ENCODE data around the gene PRKAG1.
A peak's percentile ranks its signal among the peaks of the same experiment; 100 is the strongest.

Gene PRKAG1

DNA sequence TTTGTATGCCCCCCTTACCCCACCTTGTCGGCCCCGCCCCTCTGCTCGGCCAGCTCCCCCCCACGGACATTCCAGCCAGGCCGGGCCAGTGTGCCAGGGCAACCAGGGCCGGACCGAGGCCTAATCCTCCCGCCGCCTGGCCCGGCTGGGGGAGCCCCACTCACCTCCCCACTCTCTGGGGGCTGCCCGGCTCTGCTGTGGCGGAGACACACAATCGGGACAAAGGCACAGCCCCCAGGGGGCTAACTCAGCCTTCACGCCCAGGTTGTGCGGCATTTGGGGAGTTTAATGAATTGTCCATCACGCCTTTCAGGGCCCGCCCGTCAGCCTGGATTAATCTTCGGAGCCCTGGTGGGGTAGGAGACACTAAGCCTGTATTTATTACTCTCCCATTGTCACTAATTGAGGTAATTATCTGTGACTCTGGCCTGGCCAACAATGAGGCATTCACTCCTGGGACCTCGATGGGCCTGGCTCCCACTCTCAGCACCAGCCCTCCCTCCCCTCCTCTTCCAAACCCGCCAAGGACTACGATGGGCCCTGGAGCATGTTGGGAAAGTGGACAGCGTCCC is 31.8 kb downstream of the PRKAG1 start:
- no peak for DNase-seq (ENCODE audit: extremely low read depth in 1 of 2, low read depth in 1 of 2)

DNA sequence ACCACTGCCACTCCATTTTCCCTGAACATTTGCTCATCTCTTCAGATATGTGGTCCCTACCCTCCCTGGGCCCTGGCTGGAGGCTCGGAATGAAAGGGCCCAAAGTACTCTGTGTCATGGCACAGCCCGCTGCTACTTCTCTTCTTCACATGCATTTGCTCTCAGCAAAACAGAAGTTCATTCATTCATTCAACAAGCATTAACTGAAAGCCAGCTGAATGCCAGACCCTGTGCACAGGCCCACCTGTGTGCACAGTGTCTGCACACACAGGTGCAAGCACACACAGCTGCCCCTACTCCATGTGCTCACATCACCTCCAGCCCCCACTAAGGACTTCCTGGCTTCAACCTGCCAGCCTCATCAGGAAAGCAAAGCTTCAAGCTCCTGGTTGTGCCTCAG is 32.7 kb downstream of the PRKAG1 start:
- no peak for DNase-seq (ENCODE audit: extremely low read depth in 1 of 2, low read depth in 1 of 2)

DNA sequence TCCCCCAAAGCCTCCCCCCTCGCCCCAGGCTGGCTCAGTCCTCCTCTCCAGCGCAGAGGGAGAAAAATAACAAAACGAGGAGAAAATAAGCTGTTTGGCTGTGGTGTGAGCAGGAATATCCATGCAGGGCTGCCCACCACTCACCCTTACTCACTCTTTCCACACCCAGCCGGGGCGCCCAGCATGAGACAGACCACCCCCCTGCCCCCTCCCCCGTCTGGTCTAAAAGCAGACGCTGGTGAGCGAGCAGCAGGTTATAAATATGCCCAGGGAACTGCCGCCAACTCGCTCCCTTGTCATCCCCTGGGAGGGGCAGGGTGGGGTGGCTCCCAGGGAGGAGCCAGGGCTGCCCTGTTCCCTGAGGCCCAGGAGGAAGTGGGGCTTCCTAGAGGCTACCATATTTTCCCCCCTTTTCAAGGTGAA is 33.1 kb downstream of the PRKAG1 start:
- no peak for DNase-seq (ENCODE audit: extremely low read depth in 1 of 2, low read depth in 1 of 2)

DNA sequence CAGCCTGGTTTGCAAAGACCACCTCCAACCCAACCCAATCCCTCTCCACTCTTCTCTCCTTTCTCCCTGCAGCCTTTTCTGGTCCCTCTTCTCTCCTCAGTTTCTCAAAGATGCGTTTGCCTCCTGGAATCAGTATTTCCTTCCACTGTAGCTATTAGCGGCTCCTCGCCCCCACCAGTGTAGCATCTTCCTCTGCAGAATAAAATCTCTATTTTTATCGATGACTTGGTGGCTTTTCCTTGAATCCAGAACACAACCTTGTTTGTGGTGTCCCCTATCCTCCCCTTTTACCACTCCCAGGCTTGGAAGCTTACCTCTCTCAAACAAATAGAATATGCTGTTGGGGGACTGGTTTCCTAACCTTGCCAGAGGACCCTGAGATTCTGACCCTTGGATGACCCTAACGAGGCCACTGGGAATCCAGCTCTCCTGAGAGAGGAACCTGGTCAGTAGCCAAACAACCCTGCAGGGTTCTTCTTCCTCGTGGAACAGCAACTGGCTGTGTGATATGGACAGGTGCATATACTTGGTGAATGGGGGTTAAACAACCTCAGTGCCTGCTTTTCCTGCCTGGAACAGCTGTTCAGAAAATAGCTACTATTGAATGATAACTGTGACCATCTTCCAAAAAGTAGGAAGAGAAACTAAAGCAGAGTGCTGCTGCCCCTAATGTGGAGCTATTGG is 36.0 kb downstream of the PRKAG1 start:
- no peak for DNase-seq (ENCODE audit: extremely low read depth in 1 of 2, low read depth in 1 of 2)

DNA sequence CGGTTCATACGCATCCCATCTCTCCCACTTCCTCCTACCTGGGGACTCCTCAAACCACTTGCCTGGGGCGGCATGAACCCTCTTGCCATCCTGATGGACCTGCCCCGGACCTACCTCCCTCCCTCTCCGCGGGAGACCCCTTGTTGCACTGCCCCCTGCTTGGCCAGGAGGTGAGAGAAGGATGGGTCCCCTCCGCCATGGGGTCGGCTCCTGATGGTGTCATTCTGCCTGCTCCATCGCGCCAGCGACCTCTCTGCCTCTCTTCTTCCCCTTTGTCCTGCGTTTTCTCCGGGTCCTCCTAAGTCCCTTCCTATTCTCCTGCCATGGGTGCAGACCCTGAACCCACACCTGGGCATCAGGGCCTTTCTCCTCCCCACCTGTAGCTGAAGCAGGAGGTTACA is 36.8 kb downstream of the PRKAG1 start:
- DNase-seq (ENCODE audit: extremely low read depth in 1 of 2, low read depth in 1 of 2): no peak

DNA sequence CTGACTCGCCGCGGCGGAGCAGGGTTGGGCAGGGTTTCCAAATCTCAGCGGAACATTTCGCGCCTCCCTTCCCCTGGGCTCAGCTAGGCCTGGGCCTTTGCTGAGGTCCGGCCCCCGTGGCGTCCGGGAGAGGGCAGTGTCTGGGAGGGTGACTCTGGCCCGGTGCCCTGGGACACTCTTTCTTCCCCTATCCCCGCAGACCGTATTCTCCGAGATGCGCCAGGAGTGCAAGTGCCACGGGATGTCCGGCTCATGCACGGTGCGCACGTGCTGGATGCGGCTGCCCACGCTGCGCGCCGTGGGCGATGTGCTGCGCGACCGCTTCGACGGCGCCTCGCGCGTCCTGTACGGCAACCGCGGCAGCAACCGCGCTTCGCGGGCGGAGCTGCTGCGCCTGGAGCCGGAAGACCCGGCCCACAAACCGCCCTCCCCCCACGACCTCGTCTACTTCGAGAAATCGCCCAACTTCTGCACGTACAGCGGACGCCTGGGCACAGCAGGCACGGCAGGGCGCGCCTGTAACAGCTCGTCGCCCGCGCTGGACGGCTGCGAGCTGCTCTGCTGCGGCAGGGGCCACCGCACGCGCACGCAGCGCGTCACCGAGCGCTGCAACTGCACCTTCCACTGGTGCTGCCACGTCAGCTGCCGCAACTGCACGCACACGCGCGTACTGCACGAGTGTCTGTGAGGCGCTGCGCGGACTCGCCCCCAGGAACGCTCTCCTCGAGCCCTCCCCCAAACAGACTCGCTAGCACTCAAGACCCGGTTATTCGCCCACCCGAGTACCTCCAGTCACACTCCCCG is 37.4 kb downstream of the PRKAG1 start:
- no peak for DNase-seq (ENCODE audit: extremely low read depth in 1 of 2, low read depth in 1 of 2)

DNA sequence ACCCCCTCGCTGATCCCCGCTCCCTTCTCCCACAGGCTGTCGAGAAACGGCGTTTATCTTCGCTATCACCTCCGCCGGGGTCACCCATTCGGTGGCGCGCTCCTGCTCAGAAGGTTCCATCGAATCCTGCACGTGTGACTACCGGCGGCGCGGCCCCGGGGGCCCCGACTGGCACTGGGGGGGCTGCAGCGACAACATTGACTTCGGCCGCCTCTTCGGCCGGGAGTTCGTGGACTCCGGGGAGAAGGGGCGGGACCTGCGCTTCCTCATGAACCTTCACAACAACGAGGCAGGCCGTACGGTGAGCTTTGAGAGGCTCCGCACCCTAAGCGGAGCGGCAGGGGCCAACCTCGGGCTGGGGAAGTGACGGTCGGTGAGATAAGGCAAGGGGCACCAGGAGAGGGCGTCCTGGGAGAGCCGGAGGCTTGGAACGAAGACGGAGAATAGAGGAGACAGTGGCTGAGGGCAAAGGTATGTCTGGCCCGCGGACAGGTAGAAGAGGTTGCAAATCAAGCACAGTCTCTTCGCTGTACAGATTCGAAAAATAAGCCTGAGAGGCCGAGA is 38.1 kb downstream of the PRKAG1 start:
- DNase-seq (ENCODE audit: extremely low read depth in 1 of 2, low read depth in 1 of 2): no peak

DNA sequence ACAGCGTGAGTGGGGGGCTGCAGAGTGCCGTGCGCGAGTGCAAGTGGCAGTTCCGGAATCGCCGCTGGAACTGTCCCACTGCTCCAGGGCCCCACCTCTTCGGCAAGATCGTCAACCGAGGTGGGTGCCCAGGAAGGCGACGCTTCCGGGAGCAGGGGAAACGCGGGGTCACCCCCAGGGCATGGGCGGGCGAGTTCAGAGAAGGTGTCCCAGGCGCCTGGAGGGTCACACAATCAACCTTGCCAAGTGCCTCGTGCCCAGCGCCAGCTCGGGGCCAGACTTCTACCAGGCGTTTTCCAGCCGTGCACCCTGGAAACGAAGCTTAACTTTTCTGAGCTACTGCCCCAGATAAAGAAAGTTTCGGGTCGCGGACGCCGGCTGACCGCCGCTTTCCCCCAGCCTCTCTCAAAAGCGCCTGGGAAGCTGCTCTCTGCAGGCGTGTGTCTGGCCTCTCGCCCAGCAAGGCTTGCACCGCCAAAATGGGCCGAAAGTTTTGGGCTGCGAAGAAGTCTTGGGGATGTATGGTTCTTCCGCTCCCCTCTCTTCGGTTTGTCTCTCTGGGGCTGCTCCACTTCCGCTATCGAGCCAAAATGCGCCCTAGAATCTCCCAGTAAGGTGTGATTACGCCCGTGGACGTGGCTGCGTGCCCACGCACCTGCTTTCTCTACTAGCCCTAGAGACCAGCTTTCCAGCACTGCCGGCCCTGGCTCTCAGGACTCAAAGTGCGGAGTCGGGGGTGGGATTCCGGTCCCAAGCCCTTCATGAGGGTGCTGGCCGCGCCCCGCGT is 38.8 kb downstream of the PRKAG1 start:
- no peak for DNase-seq (ENCODE audit: extremely low read depth in 1 of 2, low read depth in 1 of 2)

DNA sequence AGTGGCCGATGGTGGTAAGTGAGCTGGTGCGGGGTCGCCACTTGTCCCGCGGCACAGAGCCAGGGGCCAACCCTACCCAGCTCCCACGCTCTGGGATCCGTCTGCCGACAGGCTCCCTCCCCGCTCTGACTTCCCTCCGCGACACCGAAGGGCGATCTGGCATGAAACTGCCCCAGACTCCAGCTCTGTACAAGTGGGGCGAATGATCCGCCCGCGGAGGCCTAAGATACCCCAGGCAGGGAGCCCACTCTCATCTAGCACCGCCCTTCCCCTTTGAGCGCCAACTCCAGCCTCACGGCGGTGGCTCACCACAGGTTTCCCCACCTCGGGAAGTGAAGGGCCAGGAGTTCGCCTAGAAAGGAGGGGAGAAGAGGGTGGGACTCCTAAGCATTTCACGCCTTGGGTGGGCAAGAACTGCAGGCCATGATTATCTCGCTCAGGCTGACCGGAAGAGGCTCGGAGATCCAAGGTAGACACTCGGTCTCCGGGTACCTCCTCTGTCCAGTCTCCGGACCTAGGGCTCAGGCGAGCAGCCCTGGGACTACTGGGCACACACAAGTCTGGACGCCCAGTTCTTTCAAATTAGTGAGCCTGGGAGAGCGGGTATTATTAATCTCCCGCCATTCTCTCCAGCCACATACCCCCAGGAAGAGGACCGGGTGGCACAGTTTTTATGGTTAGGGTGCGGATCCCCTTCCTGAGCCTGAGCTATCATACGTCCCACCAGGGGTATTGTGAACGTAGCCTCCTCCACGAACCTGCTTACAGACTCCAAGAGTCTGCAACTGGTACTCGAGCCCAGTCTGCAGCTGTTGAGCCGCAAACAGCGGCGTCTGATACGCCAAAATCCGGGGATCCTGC is 39.6 kb downstream of the PRKAG1 start:
- DNase-seq (ENCODE audit: extremely low read depth in 1 of 2, low read depth in 1 of 2): no peak

DNA sequence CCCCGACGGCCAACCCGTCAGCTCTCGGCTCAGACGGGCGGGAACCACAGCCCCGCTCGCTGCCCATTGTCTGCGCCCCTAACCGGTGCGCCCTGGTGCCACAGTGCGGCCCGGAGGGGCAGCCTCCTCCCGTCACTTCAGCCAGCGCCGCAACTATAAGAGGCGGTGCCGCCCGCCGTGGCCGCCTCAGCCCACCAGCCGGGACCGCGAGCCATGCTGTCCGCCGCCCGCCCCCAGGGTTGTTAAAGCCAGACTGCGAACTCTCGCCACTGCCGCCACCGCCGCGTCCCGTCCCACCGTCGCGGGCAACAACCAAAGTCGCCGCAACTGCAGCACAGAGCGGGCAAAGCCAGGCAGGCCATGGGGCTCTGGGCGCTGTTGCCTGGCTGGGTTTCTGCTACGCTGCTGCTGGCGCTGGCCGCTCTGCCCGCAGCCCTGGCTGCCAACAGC is 40.3 kb downstream of the PRKAG1 start, which contains the start of gene WNT1:
WNT1 (plus strand) TSS at position 32 of the 450 bp plus-strand sequence; CDS start at position 361, 329 bp downstream.
- no peak for DNase-seq (ENCODE audit: extremely low read depth in 1 of 2, low read depth in 1 of 2)

DNA sequence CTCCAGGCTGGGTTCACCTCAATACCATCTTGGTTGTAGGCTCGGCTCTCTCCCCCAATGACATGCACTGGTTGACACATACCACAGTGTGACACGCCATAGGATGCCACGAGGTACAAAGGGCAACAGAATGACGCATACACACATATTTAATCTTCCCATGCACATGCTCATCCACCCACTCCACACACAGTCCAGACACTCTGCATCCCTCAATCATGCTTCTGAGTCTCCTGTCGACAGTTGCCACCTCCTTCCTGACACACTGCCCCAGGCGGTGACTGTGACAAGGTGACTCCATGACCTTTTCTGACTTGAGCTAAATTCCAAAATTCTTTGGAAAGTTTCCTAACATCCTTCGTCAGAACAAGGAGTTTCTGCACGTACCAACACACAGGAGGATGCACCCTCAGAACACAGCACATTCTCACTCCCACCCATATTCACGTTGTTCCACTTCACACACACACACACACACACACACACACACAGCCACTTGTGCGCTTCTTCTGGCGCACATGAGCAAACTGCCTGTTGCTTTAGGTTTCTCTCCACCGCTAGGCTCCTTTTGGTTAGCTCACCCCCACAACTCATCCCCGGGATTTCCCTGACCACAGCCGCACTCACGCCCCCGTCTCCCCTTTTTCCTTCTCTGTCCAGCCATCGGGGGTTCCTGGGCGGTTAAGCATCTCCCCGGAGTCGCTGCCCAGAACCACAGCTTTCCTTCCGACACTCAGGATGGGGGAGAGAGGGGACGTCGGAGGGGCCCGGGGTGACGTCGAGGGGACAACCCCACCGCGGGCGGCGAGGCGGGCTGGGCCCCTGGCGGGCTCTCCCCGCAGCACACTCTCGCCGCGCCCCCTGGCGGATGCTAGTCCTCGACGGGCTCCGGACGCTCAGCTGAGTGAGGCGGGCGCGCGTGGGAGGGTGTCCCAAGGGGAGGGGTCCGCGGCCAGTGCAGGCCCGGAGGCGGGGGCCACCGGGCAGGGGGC is 41.0 kb downstream of the PRKAG1 start:
- peak; percentile 68 to 72 for DNase-seq (ENCODE audit: extremely low read depth in 1 of 2, low read depth in 1 of 2)

DNA sequence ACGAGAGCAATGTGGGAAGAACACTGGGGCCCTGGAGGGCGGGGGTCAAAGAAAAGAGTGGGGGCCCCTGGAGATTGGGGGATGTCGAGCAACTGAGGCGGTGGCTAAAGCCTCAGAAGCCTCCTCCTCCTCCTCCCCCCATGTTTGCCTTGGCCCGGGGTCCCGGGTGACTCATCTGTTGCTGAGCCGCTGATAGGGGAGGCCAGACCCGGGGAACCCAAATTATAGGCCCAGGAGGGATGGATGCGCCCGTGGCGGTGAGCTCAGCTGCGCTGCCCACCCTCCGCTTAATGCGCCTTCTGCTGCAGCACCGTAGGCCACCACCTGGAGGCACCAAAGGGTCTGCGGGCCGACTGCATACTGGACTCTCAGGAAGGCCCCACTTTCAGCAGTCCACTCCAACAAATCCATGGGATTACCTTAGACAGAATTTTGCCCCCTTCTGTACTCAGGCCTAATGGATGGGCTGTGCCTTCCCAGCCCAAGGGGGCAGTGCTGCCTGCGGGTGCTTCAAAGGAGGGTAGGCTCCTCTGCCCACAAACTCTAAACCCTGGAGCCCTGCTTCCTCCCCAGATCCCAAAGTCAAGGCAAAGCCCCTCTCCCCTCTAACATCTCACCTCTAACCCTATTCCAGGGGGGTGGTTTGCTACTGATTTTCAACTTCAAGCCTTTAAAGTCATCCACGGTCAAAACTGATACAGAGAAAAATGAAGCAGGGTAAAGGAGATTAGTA is 44.5 kb downstream of the PRKAG1 start:
- no peak for DNase-seq (ENCODE audit: extremely low read depth in 1 of 2, low read depth in 1 of 2)

DNA sequence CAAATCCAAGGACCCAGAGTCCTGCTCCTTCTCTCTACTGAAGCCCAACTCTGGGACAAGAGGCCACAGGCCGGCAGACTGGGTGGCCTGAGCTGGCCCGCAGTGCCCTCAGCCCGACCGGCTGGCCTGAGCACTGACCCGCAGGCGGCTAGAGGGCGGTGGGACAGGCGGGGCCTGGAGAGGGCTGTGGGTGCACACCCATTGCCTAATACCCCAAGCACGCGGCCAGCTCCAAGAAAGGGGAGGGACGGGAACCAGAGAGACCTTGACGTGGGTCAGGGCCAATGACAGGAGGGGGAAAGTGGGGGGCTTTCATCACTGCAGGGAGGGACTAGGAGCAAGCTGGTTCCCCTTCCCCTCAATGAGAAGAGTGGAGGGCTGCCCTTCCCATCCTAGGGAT is 45.0 kb downstream of the PRKAG1 start:
- DNase-seq (ENCODE audit: extremely low read depth in 1 of 2, low read depth in 1 of 2): no peak

DNA sequence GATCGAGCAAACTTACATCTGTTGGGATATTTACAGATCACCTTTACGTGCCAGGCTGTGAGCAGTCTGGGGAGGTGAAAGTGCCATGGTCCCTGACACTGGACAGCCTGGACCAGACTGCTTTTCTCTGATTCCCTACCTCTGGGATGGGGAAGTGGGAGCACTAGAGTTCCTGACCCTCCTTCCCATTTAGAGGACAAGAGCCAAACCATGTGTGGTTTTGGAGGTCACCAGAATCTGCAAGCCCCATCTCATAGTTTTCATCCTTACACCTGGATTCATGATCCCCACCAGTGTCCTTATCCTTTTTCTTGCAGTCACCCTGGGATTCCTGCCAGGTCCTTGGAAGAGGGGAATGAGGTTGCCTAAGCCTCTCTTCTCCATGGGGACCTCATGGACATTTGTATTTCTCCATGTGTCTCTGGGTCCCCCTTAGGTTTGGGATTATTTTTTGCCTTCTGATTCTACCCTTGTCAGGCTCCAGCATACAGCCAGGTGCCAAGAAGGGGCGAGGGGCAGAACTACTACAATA is 45.6 kb downstream of the PRKAG1 start:
- no peak for DNase-seq (ENCODE audit: extremely low read depth in 1 of 2, low read depth in 1 of 2)

DNA sequence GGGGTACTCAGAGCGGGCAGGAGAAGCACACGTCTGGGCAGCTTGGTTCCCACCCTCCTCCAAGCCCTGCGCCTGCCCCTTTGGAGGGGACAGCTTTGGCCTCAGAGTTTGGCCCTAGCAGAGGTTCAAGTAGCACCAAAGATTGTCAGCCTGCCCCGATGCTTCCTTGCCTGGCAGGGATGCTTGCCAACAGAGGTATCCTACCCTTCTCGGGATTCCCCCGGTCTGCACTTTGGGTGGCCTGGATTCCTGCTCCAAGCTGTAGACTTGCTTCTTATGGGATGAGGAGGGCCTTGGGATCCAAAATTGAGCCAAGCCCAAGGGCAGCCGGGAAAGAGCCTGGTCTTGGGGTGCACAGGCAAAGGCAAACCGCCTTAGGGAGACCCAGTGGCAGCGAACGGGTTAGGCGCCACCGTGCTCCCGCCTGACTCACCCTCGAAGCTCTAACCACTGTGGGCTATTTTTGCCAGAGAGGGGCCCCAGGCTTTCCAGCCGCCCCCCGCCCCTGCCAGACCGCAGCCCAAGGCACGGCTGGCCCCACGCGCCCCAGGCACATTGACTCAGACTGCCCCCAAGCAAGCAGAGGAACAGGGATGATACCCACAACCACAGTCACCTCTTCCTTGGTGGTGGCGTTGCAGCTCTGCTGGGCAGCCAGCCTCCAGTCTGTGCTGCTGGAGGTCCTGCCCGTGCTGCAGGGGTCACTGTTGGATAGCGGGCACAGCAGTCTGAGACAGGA is 46.2 kb downstream of the PRKAG1 start:
- peak; percentile 62 to 68 for DNase-seq (ENCODE audit: extremely low read depth in 1 of 2, low read depth in 1 of 2)

DNA sequence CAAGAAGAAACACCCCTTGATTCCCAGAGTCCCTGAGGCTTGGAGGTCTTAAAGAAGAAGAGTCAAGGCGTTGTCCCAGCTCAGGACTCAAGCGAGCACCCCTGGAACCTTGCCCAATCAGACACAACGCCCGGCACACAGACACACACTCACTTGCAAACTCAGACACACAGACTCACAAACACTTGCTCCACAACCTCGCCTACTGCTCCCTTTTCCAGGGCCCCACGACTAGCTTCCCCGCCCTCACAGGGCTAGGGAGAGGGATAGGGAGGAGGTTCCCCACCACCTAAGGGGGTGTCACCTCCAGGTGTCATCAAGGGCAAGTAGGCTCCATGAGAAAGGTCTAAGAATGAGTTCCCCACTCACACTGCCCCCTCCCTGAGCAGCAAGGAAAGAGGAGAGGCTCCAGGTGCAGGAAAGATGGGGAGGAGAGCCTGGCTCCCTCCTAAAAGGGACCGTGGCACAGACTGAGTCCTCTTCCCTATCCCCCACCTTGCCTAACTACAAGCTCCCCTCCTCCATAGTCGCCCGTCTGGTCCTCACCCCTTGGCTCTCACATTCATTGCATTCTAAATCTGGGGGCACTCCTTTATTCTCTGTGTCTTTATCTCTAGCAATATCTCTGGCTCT is 47.8 kb downstream of the PRKAG1 start:
- DNase-seq (ENCODE audit: extremely low read depth in 1 of 2, low read depth in 1 of 2): no peak
